HepG2 (cell line): ENCODE data around the gene COMMD7. TPM values are rescaled to one million over a fixed set of nuclear protein-coding genes. Genes with fewer than 3 reads are reported as not detected.

Experiments
- HNRNPLL ChIP-seq: fragments of 200-400 bp; formaldehyde crosslinking; IDR thresholded peaks from 2 replicates; pipeline ENCODE4 v1.6.1; 2017; ENCODE audit warnings: mild to moderate bottlenecking, low read depth, low read length; ENCODE audit not compliant: poor library complexity, severe bottlenecking
- KDM5B ChIP-seq: sonication (generic); formaldehyde crosslinking; IDR thresholded peaks from 2 replicates; pipeline ENCODE4 v1.4.0; 2020; ENCODE audit warnings: missing genetic modification reagents, mild to moderate bottlenecking, borderline replicate concordance
- KLF6 ChIP-seq: IDR thresholded peaks from 2 replicates; pipeline ENCODE4 v1.8.0; 2016; ENCODE audit warnings: missing biosample characterization, missing genetic modification reagents
- MEIS2 ChIP-seq: sonication (generic); formaldehyde crosslinking; IDR thresholded peaks from 2 replicates; pipeline ENCODE4 v1.9.0; 2021; ENCODE audit warnings: mild to moderate bottlenecking, missing genetic modification reagents
- ONECUT2 ChIP-seq: sonication (generic); formaldehyde crosslinking; IDR thresholded peaks from 2 replicates; pipeline ENCODE4 v1.4.0; 2020; ENCODE audit warnings: missing genetic modification reagents
- REL ChIP-seq: sonication (generic); formaldehyde crosslinking; conservative IDR thresholded peaks from 2 replicates; pipeline ENCODE4 v1.8.0; 2022; ENCODE audit warnings: mild to moderate bottlenecking, missing genetic modification reagents, moderate library complexity
- RELA ChIP-seq: sonication (generic); formaldehyde crosslinking; IDR thresholded peaks from 2 replicates; pipeline ENCODE4 v1.4.0; 2020; ENCODE audit warnings: missing genetic modification reagents
- SIX1 ChIP-seq: sonication (generic); formaldehyde crosslinking; IDR thresholded peaks from 2 replicates; pipeline ENCODE4 v1.4.0; 2020; ENCODE audit warnings: missing genetic modification reagents, borderline replicate concordance
- SMARCC2 ChIP-seq: fragments of 450-650 bp; IDR thresholded peaks from 2 replicates; pipeline ENCODE4 v1.6.1; 2017; ENCODE audit warnings: antibody characterized with exemption, mild to moderate bottlenecking
- TBX2 ChIP-seq: sonication (generic); formaldehyde crosslinking; IDR thresholded peaks from 2 replicates; pipeline ENCODE4 v1.5.0; 2020; ENCODE audit warnings: missing genetic modification reagents, mild to moderate bottlenecking, borderline replicate concordance
- TCF7L2 ChIP-seq: IDR thresholded peaks from 2 replicates; pipeline ENCODE4 v1.6.1; 2011; ENCODE audit warnings: mild to moderate bottlenecking, low read depth, low read length, moderate library complexity
- ZNF432 ChIP-seq: sonication (generic); formaldehyde crosslinking; IDR thresholded peaks from 2 replicates; pipeline ENCODE4 v1.5.0; 2020; ENCODE audit warnings: missing genetic modification reagents, mild to moderate bottlenecking, borderline replicate concordance
- ZNF761 ChIP-seq: sonication (generic); formaldehyde crosslinking; conservative IDR thresholded peaks from 2 replicates; pipeline ENCODE4 v1.4.0; 2020; ENCODE audit warnings: mild to moderate bottlenecking, missing genetic modification reagents
- polyA plus RNA-seq, 8 experiments: library from polyadenylated mRNA; depleted of rRNA in 3 of 8; stranded (reverse) in 7 of 8; unstranded in 1 of 8; fragments of >200 nt; fragmentation: Illumina TruSeq in 4 of 8; extraction: Trizol in 4 of 8; gene quantifications; 2 replicates each; pipeline versions ENCODE4 v1.2.1 to v1.2.3, GENCODE V29; 2011 to 2016; ENCODE audit warnings: low read depth in 4 of 8, missing spikeins in 1 of 8, mixed read lengths in 1 of 8; ENCODE audit not compliant: insufficient read depth in 1 of 8
- total RNA-seq, 5 experiments: library from RNA; depleted of rRNA; stranded (reverse); fragments of >200 nt; fragmentation: Illumina TruSeq; extraction: Trizol; gene quantifications; 2 replicates each; pipeline ENCODE4 v1.2.3, GENCODE V29; 2016; ENCODE audit warnings: low read depth in 1 of 5
- TF ChIP-seq, protein P1 (sequence below): IDR thresholded peaks from 2 replicates; pipeline ENCODE4 v1.6.1; 2016; ENCODE audit warnings: low read depth
- TF ChIP-seq, protein P2 (sequence below): sonication (generic); formaldehyde crosslinking; IDR thresholded peaks from 2 replicates; pipeline ENCODE4 v1.4.0; 2020; ENCODE audit warnings: missing genetic modification reagents
- TF ChIP-seq, protein P3 (sequence below): sonication (generic); formaldehyde crosslinking; IDR thresholded peaks from 2 replicates; pipeline ENCODE4 v1.4.0; 2020; ENCODE audit warnings: low read depth, missing genetic modification reagents
- TF ChIP-seq, protein P4 (sequence below): IDR thresholded peaks from 2 replicates; pipeline ENCODE4 v1.6.1; 2012; ENCODE audit warnings: low read length, improper control_type of control experiment

The COMMD7 gene
- total and polyA plus RNA-seq, 2 of the 13 experiments (the other 11 are each of a cell fraction or from before 2014, with no cell fraction given) = 42.1 to 53.3 TPM

DNA sequence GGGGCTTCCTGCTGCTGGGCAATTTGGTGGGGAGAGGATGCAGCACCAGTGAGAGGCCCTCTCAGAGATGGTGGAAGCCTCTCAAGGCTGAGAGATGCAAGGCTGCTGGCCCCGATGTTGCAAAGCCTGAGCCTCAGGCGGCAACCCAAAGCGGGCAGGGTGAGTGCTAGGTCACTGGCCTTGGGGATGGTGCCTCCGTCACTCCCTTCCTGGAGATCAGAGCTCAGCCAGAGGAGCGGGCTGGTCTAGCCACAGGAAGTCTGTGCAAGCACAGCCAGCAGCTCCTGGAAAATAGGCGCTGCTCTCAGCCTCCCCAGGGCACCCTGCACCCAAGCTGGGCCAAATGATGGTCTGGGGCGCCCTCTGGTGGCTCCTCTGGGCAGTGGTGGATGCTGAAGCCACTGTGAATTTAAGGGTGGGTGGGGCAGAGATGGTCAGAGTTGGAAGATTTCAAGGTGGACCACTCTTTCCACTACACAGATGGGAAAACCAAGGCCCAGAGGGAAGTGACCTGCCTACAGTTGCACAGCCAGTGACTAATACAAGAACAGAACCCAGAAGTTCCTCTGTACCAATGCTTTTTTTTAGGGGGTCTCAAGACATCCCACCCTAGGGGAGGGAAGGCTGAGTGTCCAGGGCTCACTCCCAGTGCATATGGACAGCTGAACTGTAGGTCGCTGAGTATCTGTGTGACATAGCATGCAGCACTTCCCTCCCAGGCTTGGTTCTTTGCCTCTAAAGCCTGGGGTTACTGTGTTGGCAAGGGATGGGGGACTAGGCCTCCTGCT, 90.3 kb downstream of the COMMD7 start (continued):
- TF ChIP-seq, protein P1, sequence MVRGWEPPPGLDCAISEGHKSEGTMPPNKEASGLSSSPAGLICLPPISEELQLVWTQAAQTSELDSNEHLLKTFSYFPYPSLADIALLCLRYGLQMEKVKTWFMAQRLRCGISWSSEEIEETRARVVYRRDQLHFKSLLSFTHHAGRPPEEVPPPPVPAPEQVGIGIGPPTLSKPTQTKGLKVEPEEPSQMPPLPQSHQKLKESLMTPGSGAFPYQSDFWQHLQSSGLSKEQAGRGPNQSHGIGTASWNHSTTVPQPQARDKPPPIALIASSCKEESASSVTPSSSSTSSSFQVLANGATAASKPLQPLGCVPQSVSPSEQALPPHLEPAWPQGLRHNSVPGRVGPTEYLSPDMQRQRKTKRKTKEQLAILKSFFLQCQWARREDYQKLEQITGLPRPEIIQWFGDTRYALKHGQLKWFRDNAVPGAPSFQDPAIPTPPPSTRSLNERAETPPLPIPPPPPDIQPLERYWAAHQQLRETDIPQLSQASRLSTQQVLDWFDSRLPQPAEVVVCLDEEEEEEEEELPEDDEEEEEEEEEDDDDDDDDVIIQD (CRISPR knock-in tag) = peak; percentile 90; the same call in 1 of the 2 replicates
- TF ChIP-seq SIX1 (CRISPR knock-in tag) (no peak), KLF6 (CRISPR knock-in tag) (peak; percentile 98), RELA (CRISPR knock-in tag) (peak; percentile 21; the same call in 1 of the 2 replicates), HNRNPLL (no peak), REL (CRISPR knock-in tag) (no peak), TCF7L2 (no peak), ONECUT2 (CRISPR knock-in tag) (0 out of 2 replicates have a peak, but pooled peaks have one; percentile 35), MEIS2 (no peak; the same call in none of the 2 replicates), ZNF432 (CRISPR knock-in tag) (no peak), ZNF761 (CRISPR knock-in tag) (no peak), TBX2 (CRISPR knock-in tag) (peak; percentile 95), KDM5B (CRISPR knock-in tag) (peak; percentile 97; the same call in 1 of the 2 replicates), SMARCC2 (no peak)
- TF ChIP-seq, protein P2, sequence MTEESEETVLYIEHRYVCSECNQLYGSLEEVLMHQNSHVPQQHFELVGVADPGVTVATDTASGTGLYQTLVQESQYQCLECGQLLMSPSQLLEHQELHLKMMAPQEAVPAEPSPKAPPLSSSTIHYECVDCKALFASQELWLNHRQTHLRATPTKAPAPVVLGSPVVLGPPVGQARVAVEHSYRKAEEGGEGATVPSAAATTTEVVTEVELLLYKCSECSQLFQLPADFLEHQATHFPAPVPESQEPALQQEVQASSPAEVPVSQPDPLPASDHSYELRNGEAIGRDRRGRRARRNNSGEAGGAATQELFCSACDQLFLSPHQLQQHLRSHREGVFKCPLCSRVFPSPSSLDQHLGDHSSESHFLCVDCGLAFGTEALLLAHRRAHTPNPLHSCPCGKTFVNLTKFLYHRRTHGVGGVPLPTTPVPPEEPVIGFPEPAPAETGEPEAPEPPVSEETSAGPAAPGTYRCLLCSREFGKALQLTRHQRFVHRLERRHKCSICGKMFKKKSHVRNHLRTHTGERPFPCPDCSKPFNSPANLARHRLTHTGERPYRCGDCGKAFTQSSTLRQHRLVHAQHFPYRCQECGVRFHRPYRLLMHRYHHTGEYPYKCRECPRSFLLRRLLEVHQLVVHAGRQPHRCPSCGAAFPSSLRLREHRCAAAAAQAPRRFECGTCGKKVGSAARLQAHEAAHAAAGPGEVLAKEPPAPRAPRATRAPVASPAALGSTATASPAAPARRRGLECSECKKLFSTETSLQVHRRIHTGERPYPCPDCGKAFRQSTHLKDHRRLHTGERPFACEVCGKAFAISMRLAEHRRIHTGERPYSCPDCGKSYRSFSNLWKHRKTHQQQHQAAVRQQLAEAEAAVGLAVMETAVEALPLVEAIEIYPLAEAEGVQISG = peak; percentile 96
- TF ChIP-seq, protein P3, sequence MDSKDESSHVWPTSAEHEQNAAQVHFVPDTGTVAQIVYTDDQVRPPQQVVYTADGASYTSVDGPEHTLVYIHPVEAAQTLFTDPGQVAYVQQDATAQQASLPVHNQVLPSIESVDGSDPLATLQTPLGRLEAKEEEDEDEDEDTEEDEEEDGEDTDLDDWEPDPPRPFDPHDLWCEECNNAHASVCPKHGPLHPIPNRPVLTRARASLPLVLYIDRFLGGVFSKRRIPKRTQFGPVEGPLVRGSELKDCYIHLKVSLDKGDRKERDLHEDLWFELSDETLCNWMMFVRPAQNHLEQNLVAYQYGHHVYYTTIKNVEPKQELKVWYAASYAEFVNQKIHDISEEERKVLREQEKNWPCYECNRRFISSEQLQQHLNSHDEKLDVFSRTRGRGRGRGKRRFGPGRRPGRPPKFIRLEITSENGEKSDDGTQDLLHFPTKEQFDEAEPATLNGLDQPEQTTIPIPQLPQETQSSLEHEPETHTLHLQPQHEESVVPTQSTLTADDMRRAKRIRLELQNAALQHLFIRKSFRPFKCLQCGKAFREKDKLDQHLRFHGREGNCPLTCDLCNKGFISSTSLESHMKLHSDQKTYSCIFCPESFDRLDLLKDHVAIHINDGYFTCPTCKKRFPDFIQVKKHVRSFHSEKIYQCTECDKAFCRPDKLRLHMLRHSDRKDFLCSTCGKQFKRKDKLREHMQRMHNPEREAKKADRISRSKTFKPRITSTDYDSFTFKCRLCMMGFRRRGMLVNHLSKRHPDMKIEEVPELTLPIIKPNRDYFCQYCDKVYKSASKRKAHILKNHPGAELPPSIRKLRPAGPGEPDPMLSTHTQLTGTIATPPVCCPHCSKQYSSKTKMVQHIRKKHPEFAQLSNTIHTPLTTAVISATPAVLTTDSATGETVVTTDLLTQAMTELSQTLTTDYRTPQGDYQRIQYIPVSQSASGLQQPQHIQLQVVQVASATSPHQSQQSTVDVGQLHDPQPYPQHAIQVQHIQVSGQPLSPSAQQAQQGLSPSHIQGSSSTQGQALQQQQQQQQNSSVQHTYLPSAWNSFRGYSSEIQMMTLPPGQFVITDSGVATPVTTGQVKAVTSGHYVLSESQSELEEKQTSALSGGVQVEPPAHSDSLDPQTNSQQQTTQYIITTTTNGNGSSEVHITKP (CRISPR knock-in tag) = peak; percentile 76; the same call in 1 of the 2 replicates
- TF ChIP-seq, protein P4, sequence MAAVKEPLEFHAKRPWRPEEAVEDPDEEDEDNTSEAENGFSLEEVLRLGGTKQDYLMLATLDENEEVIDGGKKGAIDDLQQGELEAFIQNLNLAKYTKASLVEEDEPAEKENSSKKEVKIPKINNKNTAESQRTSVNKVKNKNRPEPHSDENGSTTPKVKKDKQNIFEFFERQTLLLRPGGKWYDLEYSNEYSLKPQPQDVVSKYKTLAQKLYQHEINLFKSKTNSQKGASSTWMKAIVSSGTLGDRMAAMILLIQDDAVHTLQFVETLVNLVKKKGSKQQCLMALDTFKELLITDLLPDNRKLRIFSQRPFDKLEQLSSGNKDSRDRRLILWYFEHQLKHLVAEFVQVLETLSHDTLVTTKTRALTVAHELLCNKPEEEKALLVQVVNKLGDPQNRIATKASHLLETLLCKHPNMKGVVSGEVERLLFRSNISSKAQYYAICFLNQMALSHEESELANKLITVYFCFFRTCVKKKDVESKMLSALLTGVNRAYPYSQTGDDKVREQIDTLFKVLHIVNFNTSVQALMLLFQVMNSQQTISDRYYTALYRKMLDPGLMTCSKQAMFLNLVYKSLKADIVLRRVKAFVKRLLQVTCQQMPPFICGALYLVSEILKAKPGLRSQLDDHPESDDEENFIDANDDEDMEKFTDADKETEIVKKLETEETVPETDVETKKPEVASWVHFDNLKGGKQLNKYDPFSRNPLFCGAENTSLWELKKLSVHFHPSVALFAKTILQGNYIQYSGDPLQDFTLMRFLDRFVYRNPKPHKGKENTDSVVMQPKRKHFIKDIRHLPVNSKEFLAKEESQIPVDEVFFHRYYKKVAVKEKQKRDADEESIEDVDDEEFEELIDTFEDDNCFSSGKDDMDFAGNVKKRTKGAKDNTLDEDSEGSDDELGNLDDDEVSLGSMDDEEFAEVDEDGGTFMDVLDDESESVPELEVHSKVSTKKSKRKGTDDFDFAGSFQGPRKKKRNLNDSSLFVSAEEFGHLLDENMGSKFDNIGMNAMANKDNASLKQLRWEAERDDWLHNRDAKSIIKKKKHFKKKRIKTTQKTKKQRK = no peak
